Adrenal gland (tissue), 12 donors: ENCODE data around the gene ZRANB1. TPM values are rescaled to one million over a fixed set of nuclear protein-coding genes. Genes with fewer than 3 reads are reported as not detected.

ENCODE experiments used
- DNase-seq, 7 donors: peaks; one replicate each; pipeline ENCODE4 v3.0.0-alpha.2; 2019 to 2020
- H3K27ac ChIP-seq, 5 donors: fragments of 200-600 bp; sonication (generic) in 4 of 5; 1 replicate in 3 of 5; 2 replicates in 2 of 5; pipeline versions ENCODE4 v1.5.1 to v1.8.0; 2016 to 2020; ENCODE audit warnings: mild to moderate bottlenecking in 1 of 5
- H3K27me3 ChIP-seq: fragments of 200-600 bp; 2 replicates; pipeline ENCODE4 v1.8.0; 2021
- H3K36me3 ChIP-seq, 2 donors: fragments of 200-600 bp; replicated peaks in 1 of 2; 1 replicate in 1 of 2; 2 replicates in 1 of 2; pipeline versions ENCODE4 v1.5.1 to v1.8.0; 2018 to 2022
- H3K4me1 ChIP-seq, 2 donors: fragments of 200-600 bp; replicated peaks in 1 of 2; 1 replicate in 1 of 2; 2 replicates in 1 of 2; pipeline versions ENCODE4 v1.5.1 to v1.8.0; 2018 to 2021
- H3K4me3 ChIP-seq, 4 donors: fragments of 200-600 bp; sonication (generic) in 3 of 4; one replicate each; pipeline ENCODE4 v1.5.1; 2016 to 2018
- H3K9me3 ChIP-seq, 3 donors: fragments of 200-600 bp; sonication (generic) in 1 of 3; replicated peaks in 1 of 3; 1 replicate in 2 of 3; 2 replicates in 1 of 3; pipeline versions ENCODE4 v1.5.1 to v1.8.0; 2016 to 2021
- CTCF ChIP-seq, 6 experiments: fragments of 450-650 bp in 4 of 6; fragments of 200-600 bp in 2 of 6; sonication (generic) in 1 of 6; IDR thresholded peaks; 1 replicate in 5 of 6; 2 replicates in 1 of 6; pipeline versions ENCODE4 v1.5.1 to v1.8.0; 2016 to 2021; ENCODE audit warnings: antibody characterized with exemption in 6 of 6, mild to moderate bottlenecking in 2 of 6, moderate library complexity in 1 of 6
- POLR2A ChIP-seq, 2 donors: fragments of 450-650 bp; IDR thresholded peaks; one replicate each; pipeline ENCODE4 v1.6.1; 2017; ENCODE audit warnings: antibody characterized with exemption in 2 of 2, mild to moderate bottlenecking in 2 of 2, moderate library complexity in 1 of 2
- WGBS, 4 donors: extraction: QIAGEN DNeasy Blood & Tissue Kit in 2 of 4; methylation state at CpG; one replicate each; pipeline versions ENCODE4 v1.1.5 to v1.1.7; 2013 to 2017; 5-methylcytosine and 5-hydroxymethylcytosine counted together
- intact Hi-C, 2 donors: fragments of 100-400 bp; cut with DNase I; formaldehyde crosslinking; loops; one replicate each; pipeline versions ENCODE4 v1.14.1 to v1.15.0; 2022 to 2023
- polyA plus RNA-seq, 3 donors: library from polyadenylated mRNA; stranded (reverse); fragments of 200-250 nt in 2 of 3; fragments of 350-450 nt in 1 of 3; fragmentation: Illumina TruSeq in 1 of 3; extraction: RNeasy Lipid Tissue Mini Kit (QIAGEN cat#74804) in 1 of 3; gene quantifications; one replicate each; pipeline ENCODE4 v1.2.3, GENCODE V29; 2013 to 2014
- total RNA-seq, 9 donors: library from RNA; depleted of rRNA in 4 of 9; stranded (reverse); fragments of >200 nt in 4 of 9; fragments of 120-200 nt in 1 of 9; fragmentation: NEBNext Ultra II Directional in 1 of 9; extraction: Animal tissue kit (Norgen Biotek cat#: 25700) in 1 of 9; gene quantifications; one replicate each; pipeline versions ENCODE4 v1.1.0 to v1.2.4, GENCODE V29; 2013 to 2023
- donor health status: healthy with polysubstance abuse.
- donor health status: Bipolar disorder and iron deficiency.
- donor health status: DM: yes; HTN: yes; CAD: no.
- donor health status: DM: no; HTN: no; CAD: no.
- donor health status: DM: no; HTN: no; CAD: no.
- donor health status: DM: yes; HTN: yes; CAD: no.

ZRANB1 gene
- total and polyA plus RNA-seq, 12 donors, result 20.2 to 64.7 (median 38.0) TPM

GRCh38 chr10:125026974-125027735, 85.2 kb downstream of the ZRANB1 start:
- DNase-seq, result no peak
- 95 to 97% (median 96%) methylated on average over 20 to 40 of the region's 40 CpGs for WGBS, 4 donors
- Histone ChIP-seq H3K27me3 (no peaks in the 10 kb centered on the region), H3K27ac (peak overlapping the region in 1 of 5 donors; percentile 74), H3K4me1 (peaks cover 6 to 37% of the 10 kb centered on the region in 2 donors), H3K36me3 (peaks cover 0 to 8% of the 10 kb centered on the region in 2 donors), H3K9me3 (no peaks in the 10 kb centered on the region), H3K4me3 (no peak overlapping the region)
- TF ChIP-seq POLR2A (IDR thresholded peaks at IDR 0.05) (no peak), CTCF (IDR thresholded peaks at IDR 0.05) (no peak)
- intact Hi-C loops, result no loop called here

- WGBS, 4 donors, result 74 to 91% (median 79%) methylated on average over 14 to 17 of the region's 17 CpGs
- no peaks in the 10 kb centered on the region for H3K9me3 ChIP-seq
- DNase-seq, result no peak
- intact Hi-C loops, result no loop called here
- no peak for TF ChIP-seq CTCF (IDR thresholded peaks at IDR 0.05)
- no peak for TF ChIP-seq POLR2A (IDR thresholded peaks at IDR 0.05)
- no peaks in the 10 kb centered on the region for H3K27me3 ChIP-seq
- no peak overlapping the region for H3K4me3 ChIP-seq
- peaks cover 0 to 8% of the 10 kb centered on the region in 2 donors for H3K36me3 ChIP-seq
- peak overlapping the region in 1 of 5 donors; percentile 52 for H3K27ac ChIP-seq
- peaks cover 6 to 28% of the 10 kb centered on the region in 2 donors for H3K4me1 ChIP-seq
Measured at GRCh38 chr10:125027871-125028869, 86.2 kb downstream of the ZRANB1 start.

- intact Hi-C loops, result no loop called here
- no peaks in the 10 kb centered on the region for H3K27me3 ChIP-seq
- H3K4me3 ChIP-seq, result no peak overlapping the region
- H3K36me3 ChIP-seq, result peaks cover 0 to 8% of the 10 kb centered on the region in 2 donors
- no peak overlapping the region for H3K27ac ChIP-seq
- no peak for DNase-seq
- H3K4me1 ChIP-seq, result peaks cover 6 to 18% of the 10 kb centered on the region in 2 donors
- TF ChIP-seq POLR2A (IDR thresholded peaks at IDR 0.05), result no peak
- no peak for TF ChIP-seq CTCF (IDR thresholded peaks at IDR 0.05)
- 86 to 89% (median 88%) methylated on average over 7 of the region's 7 CpGs for whole genome bisulfite sequencing, 4 donors
- no peaks in the 10 kb centered on the region for H3K9me3 ChIP-seq
Measured at GRCh38 chr10:125029584-125030242, 87.8 kb downstream of the ZRANB1 start.
